Activated effector memory CD4-positive, alpha-beta T cell treated with Interleukin-2 at 50 U/mL for 16 hours (primary cell): Measurements from ENCODE around the gene FAM227B.
"Not testable (repeated sequence)": the region's sequence is repeated elsewhere in the genome, so short reads cannot be mapped to it uniquely, and the experiment has no call there.

Experiments
- DNase-seq: peaks from one replicate; pipeline ENCODE4 v3.0.0-alpha.2; 2020

Gene FAM227B

GRCh38 chr15:49428409-49429095 lies 192.1 kb downstream of the FAM227B start:
- DNase-seq: no peak

GRCh38 chr15:49427372-49427771 lies 193.2 kb downstream of the FAM227B start:
- DNase-seq: no peak

- no peak for DNase-seq
Measured at GRCh38 chr15:49424954-49425353, 195.7 kb downstream of the FAM227B start.

DNA sequence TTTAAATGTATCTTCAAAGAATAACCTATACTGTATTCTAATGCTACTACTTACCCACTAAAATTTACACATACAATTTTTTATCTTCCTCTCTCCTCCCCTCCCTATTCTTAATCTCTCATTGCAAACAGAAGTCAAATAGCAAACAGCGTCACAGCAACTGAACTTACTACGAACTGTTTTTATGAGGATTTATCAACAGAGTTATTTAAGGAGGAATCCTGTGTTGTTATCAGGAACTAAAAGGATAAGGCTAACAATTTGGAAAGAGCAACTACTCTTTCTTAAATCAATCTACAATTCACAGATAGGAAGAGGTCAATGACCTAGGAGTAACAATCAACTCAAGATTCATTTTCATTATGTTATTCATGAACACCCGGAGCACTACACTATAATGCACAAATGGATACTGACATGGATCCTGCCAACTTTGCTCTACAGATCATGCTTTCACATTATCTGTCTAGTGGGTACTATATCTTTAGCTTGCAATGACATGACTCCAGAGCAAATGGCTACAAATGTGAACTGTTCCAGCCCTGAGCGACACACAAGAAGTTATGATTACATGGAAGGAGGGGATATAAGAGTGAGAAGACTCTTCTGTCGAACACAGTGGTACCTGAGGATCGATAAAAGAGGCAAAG lies 196.6 kb downstream of the FAM227B start:
- no peak for DNase-seq

DNA sequence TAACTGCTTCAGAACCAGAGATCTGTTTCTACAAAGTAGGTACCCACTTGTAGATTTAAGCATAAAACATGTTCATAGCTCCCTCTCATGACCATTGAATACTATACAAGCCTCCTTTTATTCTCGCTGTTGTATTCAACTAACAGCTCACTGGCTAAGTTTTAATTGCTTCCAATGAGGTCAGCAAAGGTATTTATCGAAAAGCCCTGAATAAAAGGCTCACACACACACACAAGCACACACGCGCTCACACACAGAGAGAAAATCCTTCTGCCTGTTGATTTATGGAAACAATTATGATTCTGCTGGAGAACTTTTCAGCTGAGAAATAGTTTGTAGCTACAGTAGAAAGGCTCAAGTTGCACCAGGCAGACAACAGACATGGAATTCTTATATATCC lies 197.6 kb downstream of the FAM227B start, which contains the start of gene FGF7:
Gene FGF7 (plus strand): TSS at position 222 of the 400 bp plus-strand sequence. CDS start 1,056 bp downstream, outside the sequence.
- DNase-seq: no peak

- no peak for DNase-seq
Measured at GRCh38 chr15:49421991-49422390, 198.6 kb downstream of the FAM227B start.

DNA sequence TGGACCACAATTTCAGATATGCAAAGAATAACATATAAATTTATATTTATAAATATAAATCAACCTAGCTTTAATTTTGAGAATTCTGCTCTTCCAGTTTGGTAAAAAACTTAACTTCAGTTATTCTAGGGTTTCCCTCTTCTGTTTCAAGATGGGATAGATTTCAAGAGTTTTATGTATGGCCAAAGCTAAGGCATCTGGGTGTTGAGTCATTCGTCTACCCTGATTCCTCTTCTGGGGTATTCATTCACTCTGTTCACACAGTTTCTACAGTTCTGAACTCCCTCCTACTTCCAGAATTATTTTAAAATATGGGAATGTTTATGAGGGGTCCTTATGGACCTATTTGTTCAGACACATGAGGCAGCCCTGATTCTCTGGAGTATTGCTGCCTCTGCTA lies 201.8 kb downstream of the FAM227B start:
- DNase-seq: no peak

- DNase-seq: no peak
Measured at GRCh38 chr15:49415638-49416037, 205.0 kb downstream of the FAM227B start.

- no peak for DNase-seq
Measured at GRCh38 chr15:49415149-49415548, 205.5 kb downstream of the FAM227B start.

- no peak for DNase-seq
Measured at GRCh38 chr15:49412797-49413196, 207.8 kb downstream of the FAM227B start.

DNA sequence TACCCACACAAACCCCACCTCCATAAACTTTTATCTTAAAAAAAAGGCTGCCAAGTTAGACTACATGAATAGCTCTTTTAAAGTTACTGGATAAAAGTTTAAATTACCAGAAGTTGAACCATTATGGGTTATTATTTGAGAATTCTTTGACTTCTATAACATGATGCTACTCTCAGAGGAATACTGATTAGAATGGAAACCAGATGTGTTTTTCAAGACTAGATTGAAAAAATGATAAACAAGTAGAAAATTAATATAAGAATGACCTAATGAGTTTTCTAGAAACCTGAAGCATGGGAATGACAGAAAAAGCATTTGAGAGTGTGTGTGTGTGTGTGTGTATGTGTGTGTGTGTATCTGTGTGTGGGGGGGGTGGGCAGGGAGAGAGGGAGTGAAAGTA lies 210.0 kb downstream of the FAM227B start:
- no peak for DNase-seq

DNA sequence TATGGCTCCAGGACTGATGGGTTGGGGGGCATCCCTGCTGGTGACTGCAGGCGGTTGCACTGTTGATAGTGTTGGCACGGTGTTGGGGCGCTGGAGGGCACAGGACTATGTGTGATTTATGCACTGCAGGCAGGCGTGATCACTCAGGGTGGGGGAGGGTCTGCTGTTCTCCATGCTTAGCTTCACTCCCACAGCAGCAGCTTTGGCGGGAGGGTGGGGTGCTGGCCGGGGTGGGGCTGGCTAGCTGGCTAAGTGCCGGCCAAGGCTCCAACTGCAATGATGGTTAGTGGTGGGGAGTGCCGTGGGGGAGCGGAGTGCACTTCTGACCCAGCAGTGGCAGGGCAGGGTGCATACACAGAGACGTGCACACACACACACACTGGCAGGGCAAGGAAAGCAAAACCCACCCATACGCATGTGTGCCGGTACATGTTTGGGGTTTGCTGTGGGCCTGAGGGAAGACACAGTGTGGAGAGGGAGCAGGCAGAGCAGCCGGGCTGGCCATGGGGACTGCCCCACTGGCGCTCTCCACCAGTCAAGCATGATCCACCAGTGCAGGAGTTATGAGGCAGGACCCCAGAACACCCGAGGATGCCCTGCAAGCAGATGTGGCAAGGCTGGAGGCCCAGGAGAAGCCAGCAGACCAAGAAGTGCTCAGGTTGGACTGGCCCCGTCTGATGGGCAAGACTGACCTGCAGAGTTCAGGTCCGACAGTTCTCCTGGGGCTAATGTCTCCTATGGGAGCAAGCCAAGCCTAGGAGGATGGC lies 214.1 kb downstream of the FAM227B start:
- DNase-seq: no peak

- DNase-seq: not testable (repeated sequence)
Measured at GRCh38 chr15:49402515-49403296, 217.9 kb downstream of the FAM227B start.

GRCh38 chr15:49387471-49387870 lies 233.1 kb downstream of the FAM227B start:
- DNase-seq: no peak

GRCh38 chr15:49383266-49383665 lies 237.4 kb downstream of the FAM227B start:
- no peak for DNase-seq

- no peak for DNase-seq
Measured at GRCh38 chr15:49382394-49382793, 238.2 kb downstream of the FAM227B start.

DNA sequence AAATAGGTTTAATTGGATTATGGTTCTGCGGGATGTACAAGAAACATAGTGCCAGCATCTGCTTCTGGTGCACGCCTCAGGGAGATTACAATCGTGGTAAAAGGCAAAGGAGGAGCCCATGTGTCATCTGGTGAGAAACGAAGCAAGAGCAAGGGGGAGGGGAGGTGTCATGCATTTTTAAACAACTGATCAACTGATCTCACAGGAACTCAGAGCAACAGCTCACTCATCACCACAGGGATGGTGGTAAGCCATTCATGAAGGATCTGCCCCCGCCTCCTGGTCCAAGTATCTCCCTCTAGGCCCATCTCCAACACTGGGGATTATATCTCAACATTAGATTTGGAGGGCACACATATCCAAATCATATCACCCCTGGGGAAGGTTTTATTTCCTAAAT lies 239.7 kb downstream of the FAM227B start:
- no peak for DNase-seq

DNA sequence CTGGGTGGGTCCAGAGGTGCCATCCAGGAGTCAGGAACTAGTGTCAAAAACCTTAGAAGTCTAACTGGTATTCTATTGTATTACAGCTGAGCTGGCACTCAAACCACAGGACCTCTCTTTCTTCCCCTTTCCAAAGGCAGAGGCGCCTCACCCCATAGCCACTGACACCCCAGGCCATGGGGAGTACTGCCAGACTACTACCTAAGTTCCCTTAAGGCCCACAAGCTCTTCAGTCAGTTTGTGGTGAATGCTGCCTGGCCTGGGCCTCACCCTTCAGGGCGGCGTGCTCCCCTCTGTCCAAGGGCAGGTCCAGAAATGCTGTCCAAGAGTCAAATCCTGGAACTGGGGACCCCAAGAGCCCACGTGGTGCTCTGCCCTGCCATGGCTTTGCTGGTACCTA lies 240.6 kb downstream of the FAM227B start:
- DNase-seq: no peak

DNA sequence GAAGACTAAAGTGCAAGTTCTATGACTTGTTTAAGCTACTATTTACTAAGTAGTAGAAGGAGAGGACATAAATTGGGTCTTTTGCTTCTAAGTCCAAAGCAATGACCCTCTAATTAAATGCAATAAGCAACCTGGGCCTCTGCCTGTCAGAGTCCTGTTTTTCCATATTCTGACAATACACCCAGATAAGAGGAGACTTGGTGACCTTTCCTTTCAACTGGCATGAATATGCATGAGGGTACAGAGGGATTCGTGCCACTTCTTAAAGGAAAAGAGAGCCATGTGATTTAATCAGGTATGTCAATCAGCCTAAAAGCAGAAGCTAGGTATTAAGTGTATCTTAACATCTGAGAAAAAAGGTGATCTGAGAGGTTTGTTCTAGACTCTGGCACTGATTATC lies 248.3 kb downstream of the FAM227B start:
- no peak for DNase-seq

DNA sequence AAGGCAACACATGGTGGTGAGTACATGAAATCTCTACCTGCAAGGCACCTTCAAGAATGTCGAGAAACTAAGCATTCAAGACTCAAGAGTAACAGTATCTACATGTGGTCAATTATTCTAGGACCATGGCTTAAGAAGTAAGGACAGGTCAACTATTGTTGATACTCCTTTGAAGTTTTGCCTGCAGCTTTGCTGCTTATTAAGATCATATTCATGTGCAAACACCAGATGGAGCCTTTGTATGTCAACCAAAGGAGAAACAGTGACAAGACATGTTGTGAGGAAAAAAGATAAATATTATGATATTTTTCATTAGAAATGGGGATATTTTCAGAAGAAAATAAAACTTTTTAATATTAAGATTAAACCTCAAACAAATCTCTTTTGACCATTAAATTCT lies 249.8 kb downstream of the FAM227B start:
- DNase-seq: no peak

GRCh38 chr15:49366496-49366895 lies 254.1 kb downstream of the FAM227B start:
- no peak for DNase-seq

- no peak for DNase-seq
Measured at GRCh38 chr15:49361370-49361769, 259.2 kb downstream of the FAM227B start.

DNA sequence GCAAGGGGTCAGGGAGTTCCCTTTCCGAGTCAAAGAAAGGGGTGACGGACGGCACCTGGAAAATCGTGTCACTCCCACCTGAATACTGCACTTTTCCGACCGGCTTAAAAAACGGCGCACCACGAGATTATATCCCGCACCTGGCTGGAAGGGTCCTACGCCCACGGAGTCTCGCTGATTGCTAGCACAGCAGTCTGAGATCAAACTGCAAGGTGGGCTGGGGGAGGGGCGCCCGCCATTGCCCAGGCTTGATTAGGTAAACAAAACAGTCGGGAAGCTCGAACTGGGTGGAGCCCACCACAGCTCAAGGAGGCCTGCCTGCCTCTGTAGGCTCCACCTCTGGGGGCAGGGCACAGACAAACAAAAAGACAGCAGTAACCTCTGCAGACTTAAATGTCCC lies 266.2 kb downstream of the FAM227B start:
- not testable (repeated sequence) for DNase-seq
